LNCaP clone FGC (cell line): ENCODE data around the gene SVBP.

Experiments
- DNase-seq: peaks from one replicate; pipeline ENCODE4 v3.0.0-alpha.2; 2011; ENCODE audit warnings: low read depth
- H3K4me3 ChIP-seq: 2 replicates; pipeline ENCODE4 v1.5.1; 2011; ENCODE audit warnings: mild to moderate bottlenecking, low read depth, low read length, control low read depth
- TF ChIP-seq, protein P1 (sequence below): IDR thresholded peaks from 2 replicates; pipeline ENCODE4 v1.5.1; 2012; ENCODE audit warnings: mild to moderate bottlenecking; ENCODE audit not compliant: control insufficient read depth, insufficient read depth; ENCODE audit errors: extremely low read depth

The SVBP gene

DNA sequence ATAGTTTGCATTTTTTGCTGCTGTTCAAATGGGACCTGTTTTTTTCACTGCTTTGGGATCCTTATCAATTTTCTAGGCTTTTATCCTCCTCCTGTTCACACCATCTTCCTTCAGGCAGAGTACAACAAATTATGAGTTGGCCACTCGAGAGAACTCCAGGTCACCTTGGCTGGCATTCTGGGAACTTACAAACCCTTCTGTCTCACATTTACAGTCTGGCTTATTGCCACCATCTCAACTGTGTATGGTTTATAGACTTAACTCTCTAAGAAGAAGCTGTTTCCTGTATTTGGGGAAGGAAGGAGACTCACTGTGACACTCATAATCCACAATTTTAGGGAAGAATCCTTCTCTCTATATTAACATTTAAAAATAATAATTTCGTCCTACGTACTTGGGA, 23.8 kb upstream of the SVBP start:
- no peak overlapping the region for H3K4me3 ChIP-seq
- peak; percentile 96 for DNase-seq
- TF ChIP-seq, protein P1, sequence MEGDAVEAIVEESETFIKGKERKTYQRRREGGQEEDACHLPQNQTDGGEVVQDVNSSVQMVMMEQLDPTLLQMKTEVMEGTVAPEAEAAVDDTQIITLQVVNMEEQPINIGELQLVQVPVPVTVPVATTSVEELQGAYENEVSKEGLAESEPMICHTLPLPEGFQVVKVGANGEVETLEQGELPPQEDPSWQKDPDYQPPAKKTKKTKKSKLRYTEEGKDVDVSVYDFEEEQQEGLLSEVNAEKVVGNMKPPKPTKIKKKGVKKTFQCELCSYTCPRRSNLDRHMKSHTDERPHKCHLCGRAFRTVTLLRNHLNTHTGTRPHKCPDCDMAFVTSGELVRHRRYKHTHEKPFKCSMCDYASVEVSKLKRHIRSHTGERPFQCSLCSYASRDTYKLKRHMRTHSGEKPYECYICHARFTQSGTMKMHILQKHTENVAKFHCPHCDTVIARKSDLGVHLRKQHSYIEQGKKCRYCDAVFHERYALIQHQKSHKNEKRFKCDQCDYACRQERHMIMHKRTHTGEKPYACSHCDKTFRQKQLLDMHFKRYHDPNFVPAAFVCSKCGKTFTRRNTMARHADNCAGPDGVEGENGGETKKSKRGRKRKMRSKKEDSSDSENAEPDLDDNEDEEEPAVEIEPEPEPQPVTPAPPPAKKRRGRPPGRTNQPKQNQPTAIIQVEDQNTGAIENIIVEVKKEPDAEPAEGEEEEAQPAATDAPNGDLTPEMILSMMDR = no peak

DNA sequence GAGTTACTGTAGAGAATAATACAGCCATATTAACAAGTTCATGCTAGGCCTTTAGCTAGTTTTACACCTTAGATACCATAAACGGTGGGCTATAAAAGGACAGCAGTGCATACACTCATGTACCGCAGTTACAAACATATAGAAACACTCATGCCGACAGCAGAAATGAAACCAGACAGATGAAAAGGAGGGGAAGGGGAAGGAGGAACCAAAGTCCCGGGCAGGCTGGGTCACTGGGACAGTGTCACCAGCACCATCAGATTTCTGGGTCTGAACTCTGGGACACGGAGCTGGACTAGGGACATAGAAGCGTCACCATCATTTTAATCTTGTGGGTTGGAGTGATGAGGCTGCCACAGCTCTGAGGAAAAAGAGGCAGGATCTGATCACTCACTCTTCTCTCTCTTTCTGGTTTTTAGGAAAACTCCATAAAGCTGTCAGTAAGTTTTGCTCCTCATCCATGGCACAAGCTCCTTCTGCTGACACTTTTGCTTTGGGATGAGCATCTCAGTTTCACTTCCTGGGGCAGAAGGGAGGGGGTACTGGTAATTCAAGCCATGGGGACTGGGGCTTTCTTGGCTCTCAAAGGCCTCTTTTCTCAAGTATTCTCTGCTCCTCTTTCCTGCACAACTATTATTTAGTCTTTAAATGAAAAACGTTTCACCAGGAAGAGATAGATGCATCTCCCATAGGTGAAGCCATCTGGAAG, 21.4 kb upstream of the SVBP start:
- TF ChIP-seq, protein P1 = no peak
- no peak overlapping the region for H3K4me3 ChIP-seq
- DNase-seq = no peak

DNA sequence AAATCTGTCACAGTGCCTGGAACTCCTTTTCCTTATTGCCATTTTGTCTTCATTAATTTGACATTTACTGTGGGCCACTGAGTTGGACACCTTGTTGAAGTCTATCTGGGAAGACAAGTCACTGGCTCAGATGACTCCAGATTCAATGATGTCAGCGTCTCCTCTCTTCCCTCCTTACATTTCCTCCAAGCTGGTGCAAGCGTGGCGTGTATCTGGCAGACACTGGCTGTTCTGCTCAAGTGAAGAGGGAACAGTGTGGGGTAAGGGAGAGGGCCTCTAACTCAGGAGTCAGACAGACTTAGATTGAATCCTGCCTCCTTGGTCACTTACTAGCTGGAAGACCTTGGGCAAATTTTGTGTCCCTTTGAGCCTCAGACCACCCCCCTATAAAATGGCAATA, 20.5 kb upstream of the SVBP start:
- TF ChIP-seq, protein P1 = no peak
- H3K4me3 ChIP-seq = no peak overlapping the region
- DNase-seq = no peak

- no peak for DNase-seq
- H3K4me3 ChIP-seq = no peak overlapping the region
- TF ChIP-seq, protein P1 = no peak
These were observed 18.2 kb upstream of the SVBP start for GRCh38 chr1:42835422-42835821.

GRCh38 chr1:42834803-42835202, 17.6 kb upstream of the SVBP start:
- TF ChIP-seq, protein P1 = no peak
- no peak overlapping the region for H3K4me3 ChIP-seq
- no peak for DNase-seq

GRCh38 chr1:42833981-42834380, 16.8 kb upstream of the SVBP start:
- TF ChIP-seq, protein P1 = no peak
- no peak for DNase-seq

More at GRCh38 chr1:42833981-42834380, 16.8 kb upstream of the SVBP start:
- H3K4me3 ChIP-seq = no peak overlapping the region
